ENCODE results near the gene FAM193B. TPM values are rescaled to one million over a fixed set of nuclear protein-coding genes. Genes with fewer than 3 reads are reported as not detected.
"Not testable (repeated sequence)": the region's sequence is repeated elsewhere in the genome, so short reads cannot be mapped to it uniquely, and the experiment has no call there.

FAM193B gene
- total RNA-seq, 1 donor from 2014 or later = 79.4 TPM

DNA sequence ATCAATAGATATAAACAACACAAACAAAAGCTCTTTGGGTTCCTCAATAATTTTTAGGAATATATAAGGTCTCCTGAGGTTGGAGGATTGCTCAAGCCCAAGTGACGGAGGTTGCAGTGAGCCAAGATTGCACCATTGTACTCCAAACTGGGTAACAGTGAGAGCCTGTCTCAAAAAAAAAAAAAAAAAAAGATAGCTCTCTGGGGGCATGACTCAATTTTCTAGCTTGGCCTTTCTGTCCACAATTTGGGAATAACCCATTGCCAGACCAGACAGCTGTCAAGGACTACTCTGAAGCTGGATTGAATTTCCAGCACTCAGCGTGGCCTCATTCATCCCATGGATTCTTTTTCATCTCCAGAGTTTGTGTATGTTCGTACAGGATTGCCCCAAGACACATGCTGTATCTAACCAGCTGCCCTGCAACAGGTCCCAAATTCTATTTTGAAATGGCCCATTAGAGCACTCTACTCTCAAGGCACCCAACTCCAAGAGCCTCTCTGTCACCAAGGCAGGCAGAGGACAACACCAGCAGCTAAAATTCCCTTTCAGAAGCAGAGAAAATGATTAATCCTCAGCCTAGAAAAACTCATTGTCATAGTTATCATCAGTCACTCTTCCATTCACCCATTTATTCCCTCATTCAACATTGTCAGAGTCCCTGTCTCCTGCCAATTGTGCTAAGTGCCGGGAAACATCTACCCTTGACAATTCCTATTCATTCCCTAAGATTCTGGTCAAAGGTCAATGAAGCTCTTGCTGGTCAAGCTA is 8.7 kb downstream of the FAM193B start:
- Mint-ChIP-seq H3K4me3 (no peak overlapping the region), H3K27ac (no peak overlapping the region), H3K9me3 (no peaks in the 10 kb centered on the region), H3K36me3 (ENCODE audit: low read depth) (peaks cover 19% of the 10 kb centered on the region), H3K4me1 (ENCODE audit: low read depth) (peaks cover 17% of the 10 kb centered on the region), H3K27me3 (ENCODE audit: insufficient read depth) (no peaks in the 10 kb centered on the region)
- intact Hi-C loops (cut with micrococcal nuclease) = no loop called here
- no peak for DNase-seq (ENCODE audit: low spot score)

DNA sequence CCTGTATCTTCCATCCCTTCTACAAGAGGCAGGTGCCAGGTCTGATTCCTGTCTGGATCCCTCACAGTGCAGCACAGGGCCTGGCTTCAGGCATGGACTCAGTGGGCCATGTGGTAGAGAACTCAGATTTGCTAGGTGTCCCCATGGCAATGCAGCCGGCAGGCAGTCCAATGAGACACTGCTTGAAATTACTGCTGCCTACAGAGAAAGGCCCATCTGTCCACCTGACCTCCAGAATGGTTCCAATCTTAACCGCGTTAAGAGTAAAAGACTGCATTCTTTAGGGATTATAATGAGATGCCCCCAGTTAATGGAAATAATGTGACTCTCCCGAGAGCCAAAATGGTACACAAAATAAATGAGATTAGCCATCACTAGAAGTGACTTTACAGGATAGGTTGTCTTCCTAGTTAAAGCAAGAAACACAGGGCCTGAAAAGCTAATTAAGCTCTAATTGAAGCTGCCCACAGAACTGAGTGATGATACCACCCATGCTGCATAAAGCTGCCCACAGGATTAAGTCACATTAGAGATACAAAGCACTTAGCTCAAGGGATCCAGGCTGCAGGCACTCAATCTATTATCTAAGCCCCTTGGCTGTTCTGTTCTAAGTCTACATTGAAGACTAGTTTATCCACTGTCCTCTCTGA is 11.4 kb downstream of the FAM193B start:
- no peak overlapping the region for H3K4me3 Mint-ChIP-seq
- H3K27me3 Mint-ChIP-seq (ENCODE audit: insufficient read depth) = no peaks in the 10 kb centered on the region
- no peak overlapping the region for H3K27ac Mint-ChIP-seq
- peaks cover 13% of the 10 kb centered on the region for H3K4me1 Mint-ChIP-seq (ENCODE audit: low read depth)
- H3K36me3 Mint-ChIP-seq (ENCODE audit: low read depth) = peaks cover 17% of the 10 kb centered on the region
- intact Hi-C loops (cut with micrococcal nuclease) = no loop called here
- no peak for DNase-seq (ENCODE audit: low spot score)
- no peaks in the 10 kb centered on the region for H3K9me3 Mint-ChIP-seq

DNA sequence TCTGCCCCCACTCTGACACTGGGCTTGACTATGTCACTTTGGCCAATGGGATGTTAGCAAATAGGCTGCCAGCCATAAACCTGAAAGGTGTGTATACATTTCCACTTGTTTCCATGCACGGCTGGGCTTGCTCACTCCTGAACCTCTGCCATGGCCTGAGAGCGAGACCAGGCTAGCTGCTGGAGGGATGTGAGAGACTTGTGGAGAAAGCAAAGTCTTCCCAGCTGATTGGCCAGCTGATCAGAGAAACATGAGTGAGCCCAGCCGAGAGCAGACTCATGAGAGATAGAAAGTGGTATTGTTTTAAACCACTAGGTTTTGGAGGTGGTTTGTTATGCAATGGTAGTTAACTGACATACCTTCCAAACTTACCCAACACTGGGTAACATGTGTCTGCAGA is 13.9 kb downstream of the FAM193B start:
- Mint-ChIP-seq H3K27me3 (ENCODE audit: insufficient read depth) (peaks cover 2% of the 10 kb centered on the region), H3K27ac (no peak overlapping the region), H3K36me3 (ENCODE audit: low read depth) (peaks cover 16% of the 10 kb centered on the region), H3K4me3 (no peak overlapping the region), H3K4me1 (ENCODE audit: low read depth) (peaks cover 6% of the 10 kb centered on the region), H3K9me3 (no peaks in the 10 kb centered on the region)
- intact Hi-C loops (cut with micrococcal nuclease) = no loop called here
- DNase-seq (ENCODE audit: low spot score) = no peak

DNA sequence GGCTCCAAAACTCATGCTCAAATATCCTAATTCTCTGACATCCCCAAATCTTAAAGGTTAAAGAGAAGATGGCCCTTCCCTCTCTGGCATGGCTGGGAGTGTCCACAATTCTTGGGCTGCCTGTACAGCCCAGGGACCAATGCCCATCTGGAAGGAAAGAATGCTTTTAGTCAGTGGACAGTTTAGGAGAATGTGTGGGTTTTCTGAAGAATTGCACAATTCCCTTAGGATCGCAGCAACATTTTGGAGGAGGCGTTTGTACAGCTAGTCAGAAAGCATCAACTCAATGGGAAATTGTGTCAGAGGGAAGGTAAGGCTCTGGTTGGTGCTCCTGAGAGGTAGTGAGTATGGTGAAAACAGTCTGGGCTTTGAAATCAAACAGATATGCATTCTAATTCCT is 15.0 kb downstream of the FAM193B start:
- Mint-ChIP-seq H3K27me3 (ENCODE audit: insufficient read depth) (peaks cover 2% of the 10 kb centered on the region), H3K4me3 (no peak overlapping the region), H3K36me3 (ENCODE audit: low read depth) (peaks cover 20% of the 10 kb centered on the region), H3K4me1 (ENCODE audit: low read depth) (peaks cover 6% of the 10 kb centered on the region), H3K27ac (peak overlapping the region; percentile 14), H3K9me3 (no peaks in the 10 kb centered on the region)
- DNase-seq (ENCODE audit: low spot score) = no peak
- intact Hi-C loops (cut with micrococcal nuclease) = no loop called here

DNA sequence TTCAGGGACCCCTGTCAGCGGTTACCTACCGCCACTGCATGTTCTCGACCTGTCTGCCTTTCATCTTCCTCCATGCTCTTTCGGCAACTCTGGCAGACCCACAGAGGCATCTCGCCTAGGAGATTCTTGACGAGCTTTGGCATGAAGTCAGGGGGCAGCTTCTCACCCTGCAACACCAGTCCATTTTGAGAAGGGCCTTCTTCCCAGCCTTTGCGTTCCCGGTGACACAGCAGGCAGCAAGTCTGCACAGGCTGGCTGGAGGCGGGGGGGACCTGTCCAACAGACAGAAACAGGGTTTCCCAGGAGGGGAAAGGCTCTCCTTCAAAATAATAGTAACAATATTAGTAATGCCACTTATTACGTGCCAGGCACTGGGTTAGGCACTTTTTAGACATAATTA is 15.5 kb downstream of the FAM193B start:
- Mint-ChIP-seq H3K9me3 (no peaks in the 10 kb centered on the region), H3K36me3 (ENCODE audit: low read depth) (peaks cover 22% of the 10 kb centered on the region), H3K4me3 (no peak overlapping the region), H3K4me1 (ENCODE audit: low read depth) (peaks cover 6% of the 10 kb centered on the region), H3K27me3 (ENCODE audit: insufficient read depth) (peaks cover 2% of the 10 kb centered on the region), H3K27ac (no peak overlapping the region)
- DNase-seq (ENCODE audit: low spot score) = no peak
- intact Hi-C loops (cut with micrococcal nuclease) = no loop called here

DNA sequence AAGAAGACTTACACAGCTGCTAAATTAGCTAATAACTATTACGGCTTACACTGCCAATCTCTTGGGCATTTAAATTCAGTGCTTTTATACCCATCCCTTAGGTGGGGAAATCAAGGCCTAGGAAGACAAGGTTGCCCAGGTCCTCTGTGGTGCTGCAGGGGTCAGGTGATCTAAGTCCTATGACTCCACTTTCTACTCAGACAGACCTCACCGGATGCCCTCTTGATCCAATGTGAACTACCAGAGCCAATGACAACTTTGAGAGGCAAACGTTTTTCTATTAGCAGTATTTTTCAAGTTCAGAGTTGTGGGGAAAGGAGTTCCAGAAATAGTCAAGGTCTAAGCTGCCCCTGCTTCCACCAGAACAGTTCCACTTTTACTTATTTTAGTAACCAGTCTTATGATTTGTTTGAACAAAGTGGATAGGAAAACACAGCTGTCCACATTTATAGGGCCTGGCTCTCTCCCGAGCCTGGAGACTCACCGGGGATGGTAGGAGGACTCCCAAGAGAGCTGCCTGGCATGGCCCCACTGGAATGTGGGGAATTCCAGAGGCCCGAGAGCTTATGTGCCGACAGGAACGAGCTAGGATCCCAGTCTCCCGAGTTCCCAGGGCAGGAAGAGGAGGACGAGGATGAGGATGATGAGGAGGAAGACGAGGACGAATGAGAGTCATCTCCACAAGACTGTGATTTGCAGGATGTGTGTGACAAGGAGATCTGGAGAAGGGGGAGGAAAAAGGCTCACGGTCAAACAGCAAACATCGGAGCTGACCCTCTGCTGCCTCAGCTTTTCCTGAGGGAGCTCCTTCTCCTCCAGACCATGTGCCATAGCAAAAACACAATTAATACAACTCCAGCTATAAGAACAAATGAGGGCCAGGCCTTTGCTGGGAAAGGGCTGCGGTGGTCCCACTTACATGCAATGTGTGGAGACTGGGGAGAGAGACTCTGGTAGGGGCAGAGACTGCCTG is 16.7 kb downstream of the FAM193B start:
- Mint-ChIP-seq H3K9me3 (no peaks in the 10 kb centered on the region), H3K4me3 (no peak overlapping the region), H3K27me3 (ENCODE audit: insufficient read depth) (peaks cover 2% of the 10 kb centered on the region), H3K4me1 (ENCODE audit: low read depth) (peaks cover 2% of the 10 kb centered on the region), H3K27ac (peak overlapping the region; percentile 8), H3K36me3 (ENCODE audit: low read depth) (peaks cover 22% of the 10 kb centered on the region)
- DNase-seq (ENCODE audit: low spot score) = no peak
- intact Hi-C loops (cut with micrococcal nuclease) = no loop called here

DNA sequence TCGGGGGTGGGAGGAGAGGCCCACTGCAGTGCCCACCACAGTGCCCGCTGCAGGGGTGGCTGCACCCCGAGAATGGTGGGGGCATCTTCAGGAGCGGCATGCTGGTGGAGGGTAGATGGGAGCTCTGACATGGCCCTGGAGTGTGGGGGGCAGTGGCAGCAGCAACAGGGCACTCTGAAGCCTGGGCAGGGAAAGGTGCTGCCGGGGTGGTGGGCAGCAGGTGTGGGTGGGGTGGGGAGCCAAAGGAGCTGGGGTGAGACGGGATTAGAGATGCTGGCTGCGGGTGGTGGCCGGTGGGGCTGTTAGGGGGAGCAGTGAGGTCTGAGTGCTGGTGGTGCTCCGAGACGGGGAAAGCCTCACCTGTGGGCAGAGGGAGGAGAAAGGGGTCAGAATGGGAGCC is 18.0 kb downstream of the FAM193B start:
- DNase-seq (ENCODE audit: low spot score) = no peak
- Mint-ChIP-seq H3K27ac (no peak overlapping the region), H3K4me3 (no peak overlapping the region), H3K36me3 (ENCODE audit: low read depth) (peaks cover 23% of the 10 kb centered on the region), H3K4me1 (ENCODE audit: low read depth) (no peaks in the 10 kb centered on the region), H3K27me3 (ENCODE audit: insufficient read depth) (peaks cover 2% of the 10 kb centered on the region), H3K9me3 (no peaks in the 10 kb centered on the region)
- intact Hi-C loops (cut with micrococcal nuclease) = no loop called here

DNA sequence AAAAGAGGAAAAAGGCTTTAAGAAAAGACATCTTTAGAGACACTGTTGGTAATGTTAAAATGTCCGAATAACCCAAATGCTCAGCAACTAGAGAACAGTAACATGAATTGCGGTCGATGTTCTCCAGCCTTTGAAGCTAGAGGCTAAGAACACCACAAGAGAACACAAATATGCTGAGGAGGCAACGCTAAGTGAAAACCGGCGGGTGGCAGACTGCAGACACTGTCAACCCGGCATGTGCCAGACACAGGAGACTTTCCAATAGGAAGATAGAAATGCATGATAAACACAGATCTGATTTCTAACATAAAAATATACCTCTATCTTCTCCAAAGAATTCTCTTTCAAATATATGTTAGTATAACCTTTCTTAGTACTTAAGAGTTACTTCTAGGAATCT is 19.2 kb downstream of the FAM193B start:
- H3K36me3 Mint-ChIP-seq (ENCODE audit: low read depth) = peaks cover 30% of the 10 kb centered on the region
- peaks cover 2% of the 10 kb centered on the region for H3K27me3 Mint-ChIP-seq (ENCODE audit: insufficient read depth)
- no peak overlapping the region for H3K4me3 Mint-ChIP-seq
- H3K27ac Mint-ChIP-seq = no peak overlapping the region
- H3K9me3 Mint-ChIP-seq = no peaks in the 10 kb centered on the region
- intact Hi-C loops (cut with micrococcal nuclease) = no loop called here
- H3K4me1 Mint-ChIP-seq (ENCODE audit: low read depth) = no peaks in the 10 kb centered on the region
- DNase-seq (ENCODE audit: low spot score) = no peak

DNA sequence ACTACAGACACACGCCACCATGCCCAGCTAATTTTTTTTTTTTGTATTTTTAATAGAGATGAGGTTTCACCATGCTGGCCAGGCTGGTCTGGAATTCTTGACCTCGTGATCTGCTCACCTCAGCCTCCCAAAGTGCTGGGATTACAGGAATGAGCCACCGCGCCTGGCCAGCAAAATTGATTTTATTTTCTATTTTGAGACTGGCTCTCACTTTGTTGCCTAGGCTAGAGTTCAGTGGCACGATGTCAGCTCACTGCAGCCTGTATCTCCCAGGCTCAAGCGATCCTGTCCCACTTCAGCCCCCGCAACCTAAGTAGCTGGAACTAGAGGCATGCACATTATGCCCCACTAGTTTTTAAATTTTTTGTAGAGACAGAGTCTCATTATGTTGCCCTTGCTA is 19.9 kb downstream of the FAM193B start:
- H3K27me3 Mint-ChIP-seq (ENCODE audit: insufficient read depth); H3K4me3 Mint-ChIP-seq; H3K4me1 Mint-ChIP-seq (ENCODE audit: low read depth); DNase-seq (ENCODE audit: low spot score); H3K9me3 Mint-ChIP-seq; intact Hi-C loops (cut with micrococcal nuclease); H3K27ac Mint-ChIP-seq: not testable (repeated sequence)
- H3K36me3 Mint-ChIP-seq (ENCODE audit: low read depth) = peaks cover 31% of the 10 kb centered on the region

DNA sequence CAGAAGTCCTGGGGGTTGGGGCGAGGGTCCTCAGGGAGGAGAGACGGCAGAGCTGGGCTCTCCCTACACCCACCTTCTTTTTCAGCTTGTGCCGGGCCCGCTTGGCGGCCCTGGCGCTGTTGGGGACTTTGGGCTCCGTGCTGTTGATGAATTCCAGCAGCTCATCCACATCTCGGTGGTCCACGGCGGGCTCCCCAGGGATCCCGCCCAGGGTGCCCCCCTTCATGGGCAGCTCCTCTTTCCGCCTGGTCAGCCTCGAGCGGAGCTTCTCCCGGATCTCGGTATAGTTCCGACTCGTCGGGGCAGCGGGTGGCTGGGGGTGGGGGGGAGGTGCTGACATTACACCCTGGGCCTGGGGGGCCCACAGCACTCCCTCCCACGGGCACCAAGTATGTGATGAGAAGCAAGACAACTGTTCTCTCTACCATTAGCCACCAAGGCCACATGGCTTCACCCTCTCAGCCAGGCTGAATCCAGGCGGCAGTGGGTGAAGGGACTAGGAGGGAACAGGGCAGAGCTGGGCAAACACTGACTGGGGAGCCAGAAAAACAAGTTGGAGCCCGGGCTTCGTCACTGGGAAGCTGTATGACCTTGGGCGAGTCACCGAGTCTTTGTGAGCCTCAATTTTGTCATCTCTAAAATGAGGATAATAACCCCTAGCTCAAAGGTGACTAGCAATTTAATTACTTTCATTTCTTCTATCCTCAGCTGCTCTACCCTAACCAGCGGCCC is 23.0 kb downstream of the FAM193B start:
- Mint-ChIP-seq H3K27me3 (ENCODE audit: insufficient read depth) (no peaks in the 10 kb centered on the region), H3K4me3 (no peak overlapping the region), H3K9me3 (no peaks in the 10 kb centered on the region), H3K36me3 (ENCODE audit: low read depth) (peaks cover 22% of the 10 kb centered on the region), H3K4me1 (ENCODE audit: low read depth) (no peaks in the 10 kb centered on the region), H3K27ac (peak overlapping the region; percentile 23)
- DNase-seq (ENCODE audit: low spot score) = no peak
- intact Hi-C loops (cut with micrococcal nuclease) = no loop called here

DNA sequence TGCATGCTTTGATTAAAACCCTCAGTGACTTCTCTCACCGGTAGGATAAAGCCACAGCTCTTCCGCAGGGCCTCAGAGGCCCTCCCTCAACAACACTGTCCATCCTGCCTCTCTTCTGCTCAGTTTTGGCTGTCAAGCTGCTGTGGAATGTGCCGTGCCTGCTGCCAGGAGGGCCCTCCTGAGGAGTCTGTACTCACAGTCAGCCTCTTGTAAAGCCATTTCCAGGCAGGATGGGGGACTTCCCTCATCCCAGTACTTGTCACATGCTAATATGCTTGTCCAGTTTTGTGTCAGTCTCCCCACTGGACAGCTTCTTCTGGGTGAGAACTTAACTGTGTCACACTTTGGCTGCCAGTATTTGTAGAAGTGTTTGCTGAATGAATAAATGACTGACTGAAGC is 23.7 kb downstream of the FAM193B start:
- peak overlapping the region; percentile 23 for H3K27ac Mint-ChIP-seq
- no peaks in the 10 kb centered on the region for H3K9me3 Mint-ChIP-seq
- intact Hi-C loops (cut with micrococcal nuclease) = no loop called here
- peaks cover 23% of the 10 kb centered on the region for H3K36me3 Mint-ChIP-seq (ENCODE audit: low read depth)
- no peaks in the 10 kb centered on the region for H3K4me1 Mint-ChIP-seq (ENCODE audit: low read depth)
- DNase-seq (ENCODE audit: low spot score) = no peak
- H3K4me3 Mint-ChIP-seq = no peak overlapping the region
- no peaks in the 10 kb centered on the region for H3K27me3 Mint-ChIP-seq (ENCODE audit: insufficient read depth)

Data from activated T-helper 1 cell treated with anti-CD3 and anti-CD28 coated beads, Interleukin-12 subunit alpha, Interleukin-12 subunit beta, Interleukin-2, Interleukin-4 antibody, amounts not matched to agents 30 ng/mL and 10 ng/mL and 1 ng/mL, durations not matched to agents 14 hours and 24 hours and 36 hours (primary cell).